Urinary bladder (tissue), 4 donors: ENCODE data around the gene CAPN13. TPM values are rescaled to one million over a fixed set of nuclear protein-coding genes. Genes with fewer than 3 reads are reported as not detected.

Experiments used
- DNase-seq: peaks from one replicate; pipeline ENCODE4 v3.0.0-alpha.2; 2015; ENCODE audit errors: extremely low spot score
- H3K27ac ChIP-seq: one replicate; pipeline ENCODE4 v1.5.1; 2013; ENCODE audit warnings: low read depth, mild to moderate bottlenecking, moderate library complexity
- H3K36me3 ChIP-seq: one replicate; pipeline ENCODE4 v1.6.1; 2013; ENCODE audit warnings: mild to moderate bottlenecking, moderate library complexity; ENCODE audit not compliant: insufficient read depth
- H3K4me1 ChIP-seq: one replicate; pipeline ENCODE4 v1.6.1; 2013; ENCODE audit warnings: mild to moderate bottlenecking, moderate library complexity; ENCODE audit not compliant: insufficient read depth
- H3K4me3 ChIP-seq: one replicate; pipeline ENCODE4 v1.5.1; 2013; ENCODE audit warnings: low read depth, low read length
- WGBS: extraction: QIAGEN DNeasy Blood & Tissue Kit; methylation state at CpG from one replicate; pipeline ENCODE4 v1.1.7; 2013; 5-methylcytosine and 5-hydroxymethylcytosine counted together
- polyA plus RNA-seq: library from polyadenylated mRNA; stranded (reverse); fragments of 200-250 nt; gene quantifications from one replicate; pipeline ENCODE4 v1.2.3, GENCODE V29; 2013
- total RNA-seq: library from RNA; depleted of rRNA; stranded (reverse); fragments of >200 nt; gene quantifications from one replicate; pipeline ENCODE4 v1.2.3, GENCODE V29; 2014
- donor health status: healthy with polysubstance abuse.
- donor health status: healthy.

The CAPN13 gene
- total and polyA plus RNA-seq, 2 donors: 1.8 to 6.0 TPM

GRCh38 chr2:30717081-30717650, 90.1 kb downstream of the CAPN13 start:
- 67% methylated on average over 1 of the region's 1 CpG for WGBS
- H3K36me3 ChIP-seq: no peaks in the 10 kb centered on the region
- H3K4me3 ChIP-seq: no peak overlapping the region
- DNase-seq: no peak
- H3K27ac ChIP-seq: no peak overlapping the region
- H3K4me1 ChIP-seq: no peaks in the 10 kb centered on the region

- no peak overlapping the region for H3K27ac ChIP-seq
- H3K4me3 ChIP-seq: no peak overlapping the region
- DNase-seq: no peak
- 67% methylated on average over 11 of the region's 11 CpGs for WGBS
- H3K4me1 ChIP-seq: no peaks in the 10 kb centered on the region
- no peaks in the 10 kb centered on the region for H3K36me3 ChIP-seq
Observed at GRCh38 chr2:30716123-30716900, 90.9 kb downstream of the CAPN13 start.

GRCh38 chr2:30714811-30715709, 92.2 kb downstream of the CAPN13 start:
- Histone ChIP-seq H3K27ac (no peak overlapping the region), H3K4me1 (no peaks in the 10 kb centered on the region), H3K36me3 (no peaks in the 10 kb centered on the region), H3K4me3 (no peak overlapping the region)
- 82% methylated on average over 8 of the region's 8 CpGs for WGBS
- no peak for DNase-seq

- H3K36me3 ChIP-seq: no peaks in the 10 kb centered on the region
- DNase-seq: no peak
- WGBS: over 99% methylated on average over 3 of the region's 3 CpGs
- no peaks in the 10 kb centered on the region for H3K4me1 ChIP-seq
- H3K4me3 ChIP-seq: no peak overlapping the region
- H3K27ac ChIP-seq: no peak overlapping the region
Observed at GRCh38 chr2:30713698-30714097, 93.5 kb downstream of the CAPN13 start.

- DNase-seq: peak; percentile 45
Observed at GRCh38 chr2:30711646-30712085, 95.6 kb downstream of the CAPN13 start.

GRCh38 chr2:30710461-30710860, 96.8 kb downstream of the CAPN13 start:
- Histone ChIP-seq H3K4me3 (no peak overlapping the region), H3K4me1 (no peaks in the 10 kb centered on the region), H3K36me3 (no peaks in the 10 kb centered on the region), H3K27ac (no peak overlapping the region)
- no peak for DNase-seq
- 94% methylated on average over 6 of the region's 6 CpGs for WGBS

More at GRCh38 chr2:30711646-30712085, 95.6 kb downstream of the CAPN13 start:
- Histone ChIP-seq H3K4me3 (no peak overlapping the region), H3K4me1 (no peaks in the 10 kb centered on the region), H3K36me3 (no peaks in the 10 kb centered on the region), H3K27ac (no peak overlapping the region)
- WGBS: 31% methylated on average over 4 of the region's 4 CpGs

- Histone ChIP-seq H3K4me1 (no peaks in the 10 kb centered on the region), H3K4me3 (no peak overlapping the region), H3K27ac (no peak overlapping the region), H3K36me3 (no peaks in the 10 kb centered on the region)
- no peak for DNase-seq
- WGBS: 96% methylated on average over 4 of the region's 4 CpGs
Observed at GRCh38 chr2:30710016-30710415, 97.2 kb downstream of the CAPN13 start.

GRCh38 chr2:30709516-30709915, 97.7 kb downstream of the CAPN13 start:
- H3K27ac ChIP-seq: no peak overlapping the region
- H3K36me3 ChIP-seq: no peaks in the 10 kb centered on the region
- no peak overlapping the region for H3K4me3 ChIP-seq
- WGBS: 76% methylated on average over 8 of the region's 8 CpGs
- no peak for DNase-seq
- no peaks in the 10 kb centered on the region for H3K4me1 ChIP-seq

- H3K4me1 ChIP-seq: no peaks in the 10 kb centered on the region
- 67% methylated on average over 10 of the region's 10 CpGs for WGBS
- H3K4me3 ChIP-seq: no peak overlapping the region
- H3K36me3 ChIP-seq: no peaks in the 10 kb centered on the region
- no peak for DNase-seq
- no peak overlapping the region for H3K27ac ChIP-seq
Observed at GRCh38 chr2:30708491-30709290, 98.6 kb downstream of the CAPN13 start.

- DNase-seq: no peak
- Histone ChIP-seq H3K4me3 (no peak overlapping the region), H3K4me1 (no peaks in the 10 kb centered on the region), H3K27ac (no peak overlapping the region), H3K36me3 (no peaks in the 10 kb centered on the region)
- WGBS: 57% methylated on average over 8 of the region's 8 CpGs
Observed at GRCh38 chr2:30707304-30707903, 99.8 kb downstream of the CAPN13 start.

- Histone ChIP-seq H3K27ac (no peak overlapping the region), H3K4me1 (no peaks in the 10 kb centered on the region), H3K36me3 (no peaks in the 10 kb centered on the region), H3K4me3 (no peak overlapping the region)
- DNase-seq: no peak
- WGBS: 59% methylated on average over 12 of the region's 12 CpGs
Observed at GRCh38 chr2:30706534-30707303, 100.5 kb downstream of the CAPN13 start.
